ENCODE data around the gene MPEG1.

DNA sequence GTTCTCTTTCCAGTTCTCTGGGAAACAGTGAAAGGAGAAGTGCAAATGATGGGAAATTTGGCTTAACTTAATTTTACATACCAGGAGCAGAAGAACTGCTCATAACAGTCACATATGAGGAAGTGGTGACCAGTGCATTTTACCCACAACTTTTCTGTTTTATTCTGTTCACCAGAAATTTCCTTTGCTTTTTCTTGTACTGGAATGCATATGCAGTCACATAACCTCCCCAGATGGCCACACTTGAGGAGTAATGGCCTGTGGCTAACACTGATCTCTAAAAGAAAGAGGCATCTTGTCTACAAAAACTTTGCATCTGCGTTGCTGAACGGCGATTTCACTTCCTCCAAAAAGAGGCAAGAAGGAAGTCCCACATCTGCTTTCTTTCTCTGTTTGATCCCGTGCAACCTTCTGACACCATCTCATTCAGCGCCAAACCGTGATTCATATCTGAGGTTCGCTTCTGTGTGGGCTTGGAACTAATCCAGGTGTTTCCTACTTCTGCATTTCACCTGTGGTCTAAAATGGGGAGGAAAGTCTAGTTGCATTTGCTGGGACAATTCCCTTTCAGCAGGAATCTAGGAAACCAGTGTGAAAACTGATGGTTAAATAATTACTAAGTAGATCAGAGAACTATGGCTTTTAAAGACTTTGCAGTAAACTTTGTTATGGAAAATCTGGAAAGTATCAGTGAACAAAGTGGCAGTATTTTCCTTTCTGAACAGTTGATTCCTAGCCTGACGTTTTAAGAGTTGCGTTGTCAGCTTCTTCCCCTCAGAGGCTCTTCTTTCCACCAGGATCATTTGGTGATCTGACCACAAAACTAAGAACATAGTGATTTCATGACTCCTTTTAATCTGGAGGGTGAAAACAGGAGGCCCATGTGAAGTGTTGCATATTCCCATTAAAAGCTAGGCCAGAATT lies 4.2 kb upstream of the MPEG1 start:
- TF ChIP-seq POLR2A (IDR thresholded peaks at IDR 0.05; ENCODE audit: low read depth, low read length) = no peak
- TF ChIP-seq RAD21 (IDR thresholded peaks at IDR 0.05; ENCODE audit: low read length) = no peak
- TF ChIP-seq, protein P1, sequence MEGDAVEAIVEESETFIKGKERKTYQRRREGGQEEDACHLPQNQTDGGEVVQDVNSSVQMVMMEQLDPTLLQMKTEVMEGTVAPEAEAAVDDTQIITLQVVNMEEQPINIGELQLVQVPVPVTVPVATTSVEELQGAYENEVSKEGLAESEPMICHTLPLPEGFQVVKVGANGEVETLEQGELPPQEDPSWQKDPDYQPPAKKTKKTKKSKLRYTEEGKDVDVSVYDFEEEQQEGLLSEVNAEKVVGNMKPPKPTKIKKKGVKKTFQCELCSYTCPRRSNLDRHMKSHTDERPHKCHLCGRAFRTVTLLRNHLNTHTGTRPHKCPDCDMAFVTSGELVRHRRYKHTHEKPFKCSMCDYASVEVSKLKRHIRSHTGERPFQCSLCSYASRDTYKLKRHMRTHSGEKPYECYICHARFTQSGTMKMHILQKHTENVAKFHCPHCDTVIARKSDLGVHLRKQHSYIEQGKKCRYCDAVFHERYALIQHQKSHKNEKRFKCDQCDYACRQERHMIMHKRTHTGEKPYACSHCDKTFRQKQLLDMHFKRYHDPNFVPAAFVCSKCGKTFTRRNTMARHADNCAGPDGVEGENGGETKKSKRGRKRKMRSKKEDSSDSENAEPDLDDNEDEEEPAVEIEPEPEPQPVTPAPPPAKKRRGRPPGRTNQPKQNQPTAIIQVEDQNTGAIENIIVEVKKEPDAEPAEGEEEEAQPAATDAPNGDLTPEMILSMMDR (conservative IDR thresholded peaks at IDR 0.05; ENCODE audit: low read depth, low read length) = no peak
- TF ChIP-seq MXI1 (IDR thresholded peaks at IDR 0.05; ENCODE audit: borderline replicate concordance, low read depth, low read length) = no peak
- no peak for TF ChIP-seq MAZ (IDR thresholded peaks at IDR 0.05; ENCODE audit: borderline replicate concordance, low read depth, low read length)
- TF ChIP-seq BHLHE40 (IDR thresholded peaks at IDR 0.05; ENCODE audit: low read depth, low read length) = peak; percentile 80
- no peak for TF ChIP-seq CHD1 (IDR thresholded peaks at IDR 0.05; ENCODE audit: low read depth, low read length)
- no peak for TF ChIP-seq RFX5 (IDR thresholded peaks at IDR 0.05; ENCODE audit: low read depth, low read length)
- no peak for TF ChIP-seq CEBPB (IDR thresholded peaks at IDR 0.05; ENCODE audit: low read depth, low read length)
- TF ChIP-seq RCOR1 (IDR thresholded peaks at IDR 0.05; ENCODE audit: insufficient replicate concordance, low read length) = no peak
- TF ChIP-seq, protein P2, sequence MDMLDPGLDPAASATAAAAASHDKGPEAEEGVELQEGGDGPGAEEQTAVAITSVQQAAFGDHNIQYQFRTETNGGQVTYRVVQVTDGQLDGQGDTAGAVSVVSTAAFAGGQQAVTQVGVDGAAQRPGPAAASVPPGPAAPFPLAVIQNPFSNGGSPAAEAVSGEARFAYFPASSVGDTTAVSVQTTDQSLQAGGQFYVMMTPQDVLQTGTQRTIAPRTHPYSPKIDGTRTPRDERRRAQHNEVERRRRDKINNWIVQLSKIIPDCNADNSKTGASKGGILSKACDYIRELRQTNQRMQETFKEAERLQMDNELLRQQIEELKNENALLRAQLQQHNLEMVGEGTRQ (IDR thresholded peaks at IDR 0.05; ENCODE audit: low read depth, low read length) = no peak
- TF ChIP-seq FOS (IDR thresholded peaks at IDR 0.05; ENCODE audit: low read depth, low read length) = no peak
- TF ChIP-seq ELK1 (IDR thresholded peaks at IDR 0.05; ENCODE audit: borderline replicate concordance, low read depth, low read length) = no peak
